Activated naive CD8-positive, alpha-beta T cell treated with anti-CD3 and anti-CD28 coated beads, Interleukin-2, amount 50 U/mL, for 24 hours (primary cell): ENCODE results near the gene ASPSCR1.
A peak's percentile ranks its signal among the peaks of the same experiment; 100 is the strongest.

ENCODE experiments used
- ATAC-seq: fragments of 150-1000 bp; cut with Tn5 transposase; one replicate; pipeline ENCODE4 v1.10.0; 2021
- DNase-seq: peaks from one replicate; pipeline ENCODE4 v3.0.0; 2021
- H3K27ac Mint-ChIP-seq: one replicate; pipeline ENCODE4 v1.8.0; 2021; ENCODE audit warnings: mild to moderate bottlenecking, mixed read lengths
- H3K27me3 Mint-ChIP-seq: one replicate; pipeline ENCODE4 v1.8.0; 2021; ENCODE audit warnings: mixed read lengths
- H3K36me3 Mint-ChIP-seq: one replicate; pipeline ENCODE4 v1.8.0; 2021; ENCODE audit warnings: low read depth, mixed read lengths
- H3K4me1 Mint-ChIP-seq: one replicate; pipeline ENCODE4 v1.8.0; 2021; ENCODE audit warnings: mixed read lengths
- H3K4me3 Mint-ChIP-seq: one replicate; pipeline ENCODE4 v1.8.0; 2021; ENCODE audit warnings: mild to moderate bottlenecking, moderate library complexity, mixed read lengths
- H3K9me3 Mint-ChIP-seq: one replicate; pipeline ENCODE4 v1.8.0; 2021; ENCODE audit warnings: mixed read lengths

Gene ASPSCR1

DNA sequence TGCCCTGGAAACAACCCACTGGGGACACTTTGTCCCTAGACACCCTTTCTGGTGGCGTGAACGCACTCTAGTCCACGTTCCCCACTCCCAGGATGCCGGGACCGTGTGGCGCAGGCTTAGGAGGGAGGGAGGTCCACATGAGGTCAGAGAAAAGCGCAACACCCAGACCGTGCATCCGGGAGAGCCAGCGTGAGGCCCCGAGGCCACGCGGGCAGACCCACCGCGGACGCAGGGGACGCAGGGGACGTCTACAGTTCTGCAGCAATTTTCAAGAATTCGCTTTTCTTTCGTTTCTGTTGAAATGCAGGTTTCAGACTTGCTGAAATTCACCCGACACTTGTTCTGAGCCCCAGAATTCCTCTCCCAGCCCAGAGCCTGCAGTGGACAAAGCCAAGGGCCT, 69.5 kb downstream of the ASPSCR1 start:
- Mint-ChIP-seq H3K9me3 (no peaks in the 10 kb centered on the region), H3K4me3 (no peak overlapping the region), H3K4me1 (peaks cover 7% of the 10 kb centered on the region), H3K27ac (no peak overlapping the region), H3K36me3 (no peaks in the 10 kb centered on the region), H3K27me3 (no peaks in the 10 kb centered on the region)
- DNase-seq (no peak), ATAC-seq (no peak)

DNA sequence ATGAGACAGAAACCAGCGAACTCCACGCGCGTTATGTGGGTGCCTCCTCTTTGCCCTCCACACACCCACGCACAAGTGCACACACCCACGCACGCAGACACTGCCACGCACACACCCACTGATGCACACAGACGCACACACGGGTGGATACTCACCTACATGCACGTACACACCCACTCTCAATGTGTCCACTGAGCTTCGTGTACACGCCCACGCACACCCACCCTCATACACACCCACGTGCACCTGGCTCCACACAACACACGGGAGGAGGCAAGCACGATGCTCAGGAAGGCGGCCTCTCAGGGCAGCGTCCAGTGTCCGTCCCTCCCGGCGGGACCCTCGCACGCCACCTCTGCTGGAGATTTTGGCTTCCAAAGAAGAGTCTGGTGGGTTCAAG, 70.0 kb downstream of the ASPSCR1 start:
- Mint-ChIP-seq H3K27ac (no peak overlapping the region), H3K36me3 (no peaks in the 10 kb centered on the region), H3K4me3 (no peak overlapping the region), H3K4me1 (peaks cover 7% of the 10 kb centered on the region), H3K9me3 (no peaks in the 10 kb centered on the region), H3K27me3 (no peaks in the 10 kb centered on the region)
- DNase-seq: no peak
- ATAC-seq: no peak

DNA sequence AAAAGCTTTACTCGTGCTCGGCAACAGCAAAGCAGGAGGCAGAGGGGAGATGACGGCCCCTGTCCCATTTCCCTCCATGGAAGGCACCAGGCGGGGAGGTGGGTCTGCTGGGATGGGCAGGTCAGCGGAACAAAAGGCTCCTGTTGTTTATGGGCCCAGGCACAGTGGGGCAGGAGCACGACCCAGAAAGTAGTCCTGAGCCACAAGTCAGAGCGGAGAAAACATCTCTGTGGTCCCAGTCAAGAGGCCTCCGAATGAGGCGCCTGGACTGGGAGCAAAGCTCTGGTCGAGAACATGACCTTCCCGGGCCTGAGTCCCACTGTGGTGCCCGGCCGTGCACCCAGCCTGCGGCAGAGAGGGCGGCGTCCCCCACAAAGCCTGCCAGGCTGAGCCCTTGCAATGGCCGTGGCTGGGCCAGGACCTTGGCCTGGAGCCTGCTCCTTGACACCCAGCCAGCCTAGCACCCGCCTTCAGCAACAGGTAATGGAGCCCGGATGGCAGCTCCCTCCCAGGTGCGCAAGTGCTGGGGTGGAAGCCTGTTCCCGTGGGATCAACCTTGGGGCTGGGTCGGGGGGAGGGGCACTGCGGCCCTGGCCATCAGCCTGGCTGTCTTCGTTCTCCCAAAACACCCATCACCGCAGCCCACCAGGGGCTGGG, 70.6 kb downstream of the ASPSCR1 start:
- H3K9me3 Mint-ChIP-seq: no peaks in the 10 kb centered on the region
- no peak for DNase-seq
- no peaks in the 10 kb centered on the region for H3K36me3 Mint-ChIP-seq
- H3K4me3 Mint-ChIP-seq: no peak overlapping the region
- H3K27ac Mint-ChIP-seq: no peak overlapping the region
- H3K27me3 Mint-ChIP-seq: no peaks in the 10 kb centered on the region
- no peak for ATAC-seq
- H3K4me1 Mint-ChIP-seq: peaks cover 11% of the 10 kb centered on the region

DNA sequence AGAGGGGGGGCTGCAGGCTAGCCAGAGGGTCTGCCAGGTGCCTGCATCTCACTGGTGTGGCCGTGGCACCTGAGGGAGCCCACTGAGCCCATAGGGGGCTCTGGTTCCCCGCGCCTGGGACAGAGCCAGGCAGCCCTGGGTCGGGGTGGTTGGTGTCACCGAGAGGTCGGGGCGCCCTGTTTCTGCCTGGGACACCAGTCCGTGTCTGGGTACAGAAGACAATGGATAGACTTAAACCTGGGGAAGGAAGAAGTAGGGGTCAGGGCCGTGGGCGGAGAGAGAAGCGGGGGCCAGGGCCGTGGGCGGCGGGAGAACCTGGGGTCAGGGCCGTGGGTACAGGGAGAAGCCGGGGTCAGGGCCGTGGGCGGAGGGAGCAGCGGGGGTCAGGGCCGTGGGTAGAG, 71.1 kb downstream of the ASPSCR1 start:
- Mint-ChIP-seq H3K27ac (no peak overlapping the region), H3K4me3 (no peak overlapping the region), H3K27me3 (no peaks in the 10 kb centered on the region), H3K4me1 (peaks cover 16% of the 10 kb centered on the region), H3K36me3 (no peaks in the 10 kb centered on the region), H3K9me3 (no peaks in the 10 kb centered on the region)
- DNase-seq (no peak), ATAC-seq (no peak)

DNA sequence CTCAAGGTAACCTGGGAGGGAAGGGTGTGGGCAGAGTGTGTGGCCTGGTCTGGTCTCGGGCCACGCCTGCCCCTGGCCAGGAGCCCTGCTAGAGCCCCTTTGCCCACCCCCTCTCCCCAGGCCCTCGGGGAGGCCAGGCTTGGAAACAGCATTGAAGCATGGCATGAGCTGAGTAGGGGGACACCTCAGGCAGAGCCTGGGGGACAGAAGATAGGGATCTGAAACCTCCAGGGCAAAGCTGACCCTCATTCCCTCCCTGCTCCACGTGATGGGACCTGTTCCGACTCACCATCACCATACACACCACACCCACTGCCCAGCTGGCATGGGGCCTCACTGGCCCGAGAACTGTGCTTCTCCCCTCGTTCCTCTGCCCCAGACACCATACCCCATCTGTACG, 71.7 kb downstream of the ASPSCR1 start:
- H3K4me3 Mint-ChIP-seq: no peak overlapping the region
- no peak for DNase-seq
- H3K9me3 Mint-ChIP-seq: no peaks in the 10 kb centered on the region
- H3K4me1 Mint-ChIP-seq: peaks cover 18% of the 10 kb centered on the region
- no peak overlapping the region for H3K27ac Mint-ChIP-seq
- H3K27me3 Mint-ChIP-seq: no peaks in the 10 kb centered on the region
- no peak for ATAC-seq
- H3K36me3 Mint-ChIP-seq: no peaks in the 10 kb centered on the region

DNA sequence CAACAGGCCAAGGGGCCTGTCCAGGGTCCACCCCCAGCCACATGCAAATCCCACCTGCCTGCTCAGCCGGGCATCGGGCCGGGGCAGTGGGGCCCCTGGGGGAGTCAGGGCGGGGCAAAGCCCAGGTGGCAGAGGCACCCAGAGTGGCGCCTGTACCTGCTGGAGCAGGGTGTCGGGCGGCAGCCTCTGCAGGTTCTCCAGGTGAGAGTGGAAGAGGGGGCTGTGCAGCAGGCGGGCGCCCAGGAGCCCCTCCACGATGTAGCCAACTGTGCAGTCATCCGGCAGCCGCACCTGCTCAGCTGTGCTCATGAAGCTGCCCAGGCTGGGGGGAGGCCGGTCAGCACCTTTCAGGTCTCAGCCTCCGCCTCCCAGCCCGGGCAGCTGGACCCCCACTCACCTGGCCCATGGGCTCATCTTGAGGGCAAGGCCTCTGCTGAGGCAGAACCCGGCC, 72.1 kb downstream of the ASPSCR1 start:
- ATAC-seq (no peak), DNase-seq (no peak)
- peaks cover 18% of the 10 kb centered on the region for H3K4me1 Mint-ChIP-seq
- no peak overlapping the region for H3K4me3 Mint-ChIP-seq
- no peaks in the 10 kb centered on the region for H3K36me3 Mint-ChIP-seq
- no peaks in the 10 kb centered on the region for H3K27me3 Mint-ChIP-seq
- H3K27ac Mint-ChIP-seq: no peak overlapping the region
- H3K9me3 Mint-ChIP-seq: no peaks in the 10 kb centered on the region

DNA sequence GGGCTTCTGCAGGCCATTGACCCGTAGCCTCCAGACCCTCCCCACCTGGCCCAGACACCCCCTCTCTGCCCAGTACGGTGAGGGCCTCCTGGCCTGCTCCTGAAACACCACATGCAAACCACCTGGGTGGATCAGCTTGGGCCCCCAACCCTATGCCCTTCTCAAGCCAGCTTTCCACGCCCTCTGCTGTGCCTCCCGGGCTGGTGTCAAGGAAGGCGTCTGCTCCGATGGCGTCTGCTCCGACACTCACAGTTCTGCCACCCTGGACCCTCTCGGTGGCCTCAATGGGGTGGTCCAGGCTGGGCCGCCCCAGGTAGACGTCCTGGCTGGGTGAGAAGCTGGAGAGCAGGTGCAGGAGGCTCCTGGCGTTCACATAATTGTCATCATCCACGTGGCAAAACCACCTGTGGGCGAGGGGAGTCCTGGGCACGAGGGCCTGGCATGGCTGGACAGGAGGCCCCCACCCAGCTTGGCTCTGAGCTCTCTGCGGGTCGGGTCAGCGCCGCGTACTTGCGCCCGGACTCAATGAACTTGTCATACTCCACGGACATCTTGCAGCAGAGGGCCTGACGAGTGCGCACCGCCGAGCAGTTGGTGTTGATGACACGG, 72.8 kb downstream of the ASPSCR1 start:
- H3K4me3 Mint-ChIP-seq: peak overlapping the region; percentile 77
- H3K27me3 Mint-ChIP-seq: no peaks in the 10 kb centered on the region
- H3K9me3 Mint-ChIP-seq: no peaks in the 10 kb centered on the region
- peaks cover 18% of the 10 kb centered on the region for H3K4me1 Mint-ChIP-seq
- ATAC-seq: no peak
- DNase-seq: no peak
- no peaks in the 10 kb centered on the region for H3K36me3 Mint-ChIP-seq
- H3K27ac Mint-ChIP-seq: no peak overlapping the region

DNA sequence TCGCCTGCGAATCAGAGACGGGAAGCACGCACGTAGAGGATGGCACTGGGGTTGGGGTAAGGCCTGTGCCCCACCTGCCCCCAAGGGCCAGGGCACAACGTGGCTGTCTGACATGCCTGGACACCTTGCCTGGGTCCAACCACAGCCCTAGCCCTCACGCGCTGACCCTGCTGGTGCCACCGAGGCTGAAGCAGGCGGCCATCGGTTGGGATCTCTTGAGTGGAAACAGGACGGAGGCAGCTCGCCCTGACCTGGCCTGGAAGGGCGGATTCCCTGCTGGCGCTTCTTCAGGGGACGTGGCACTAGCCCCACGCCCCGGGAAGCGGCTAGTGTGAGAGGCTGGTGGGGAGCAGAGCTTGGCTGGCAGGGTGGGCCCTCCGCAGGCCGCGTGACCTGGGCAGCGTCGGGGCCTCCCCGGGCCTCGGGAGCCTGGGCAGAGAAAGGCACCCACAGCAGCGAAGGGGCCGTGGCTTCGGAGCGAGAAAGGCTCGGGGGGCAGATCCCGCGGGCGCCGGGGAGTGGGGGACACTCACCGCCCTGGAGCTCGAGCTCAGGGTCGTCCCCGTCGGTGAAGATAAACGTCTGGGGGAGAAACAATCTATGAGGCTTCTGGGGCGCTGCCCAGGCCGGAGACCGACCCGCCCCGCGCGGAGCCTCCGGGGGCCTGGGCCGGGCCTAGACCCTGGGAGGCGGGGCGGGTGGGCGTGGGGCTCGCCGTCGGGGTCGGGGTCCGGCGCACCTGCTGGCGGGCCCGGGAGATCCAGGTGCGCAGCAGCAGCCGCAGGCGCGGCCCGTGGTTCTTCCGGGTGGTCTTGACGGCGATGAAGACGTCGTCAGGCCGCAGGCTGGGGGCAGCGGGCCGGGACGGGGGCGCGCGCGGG, 73.6 kb downstream of the ASPSCR1 start:
- peak overlapping the region; percentile 77 for H3K4me3 Mint-ChIP-seq
- no peaks in the 10 kb centered on the region for H3K9me3 Mint-ChIP-seq
- DNase-seq: no peak
- H3K4me1 Mint-ChIP-seq: peaks cover 18% of the 10 kb centered on the region
- H3K27ac Mint-ChIP-seq: peak overlapping the region; percentile 39
- ATAC-seq: no peak
- H3K36me3 Mint-ChIP-seq: peaks cover under 1% of the 10 kb centered on the region
- H3K27me3 Mint-ChIP-seq: no peaks in the 10 kb centered on the region

DNA sequence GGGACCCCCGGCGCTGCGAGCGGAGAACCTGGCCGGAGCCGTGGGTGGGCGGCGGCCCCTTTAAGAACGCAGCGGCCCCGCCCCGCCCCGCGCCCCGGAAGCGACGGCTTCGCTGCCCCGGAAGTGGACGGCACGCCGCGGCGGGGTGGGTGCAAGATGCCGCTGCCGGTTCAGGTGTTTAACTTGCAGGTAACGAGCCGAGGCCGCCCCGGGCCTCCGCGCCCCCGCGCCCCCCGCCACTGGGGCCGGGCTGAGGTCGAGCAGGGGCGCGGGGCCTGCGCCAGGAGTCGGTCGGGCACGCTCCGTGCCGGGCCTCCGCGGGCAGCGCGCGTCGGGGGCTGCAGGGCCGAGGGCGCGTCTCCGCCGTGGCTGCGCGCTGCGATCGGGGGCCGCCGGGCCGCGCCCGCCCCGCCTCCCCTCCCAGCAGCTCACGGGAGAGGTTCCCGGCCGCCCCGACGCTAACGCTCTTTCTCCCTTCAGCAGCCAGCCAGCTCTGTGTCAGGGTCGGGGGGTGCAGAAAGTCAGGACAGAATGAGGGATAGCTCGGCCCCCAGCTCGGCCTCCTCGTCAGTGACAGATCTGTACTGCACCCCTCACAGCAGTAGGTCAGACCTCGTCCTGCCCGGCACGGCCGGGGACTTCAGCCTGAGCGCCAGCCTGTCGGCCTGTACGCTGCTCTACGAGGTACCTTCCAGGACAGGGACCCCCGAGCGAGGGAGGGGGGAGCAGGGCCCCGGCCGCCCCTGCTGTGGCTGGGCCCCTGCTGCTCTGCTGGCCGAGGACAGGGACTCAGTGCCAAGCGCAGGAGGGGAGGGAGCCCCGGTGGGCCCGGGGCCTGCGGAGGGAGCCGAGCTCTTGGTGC, 74.6 kb downstream of the ASPSCR1 start, which contains the start of the genes GPS1 and RFNG:
TSS of gene GPS1 (plus strand) at position 123 of the 862 bp plus-strand sequence. CDS start at position 157, 34 bp downstream.
TSS of gene RFNG (minus strand) at position 36 of the 862 bp plus-strand sequence. CDS start 45 bp downstream, outside the sequence.
- peak; percentile 91 for DNase-seq
- no peaks in the 10 kb centered on the region for H3K9me3 Mint-ChIP-seq
- no peaks in the 10 kb centered on the region for H3K27me3 Mint-ChIP-seq
- H3K36me3 Mint-ChIP-seq: peaks cover 2% of the 10 kb centered on the region
- H3K4me3 Mint-ChIP-seq: peak within 1 kb of the TSS; percentile 81
- peaks cover 18% of the 10 kb centered on the region for H3K4me1 Mint-ChIP-seq
- H3K27ac Mint-ChIP-seq: peak within 1 kb of the TSS; percentile 46
- ATAC-seq: peak; percentile 76

DNA sequence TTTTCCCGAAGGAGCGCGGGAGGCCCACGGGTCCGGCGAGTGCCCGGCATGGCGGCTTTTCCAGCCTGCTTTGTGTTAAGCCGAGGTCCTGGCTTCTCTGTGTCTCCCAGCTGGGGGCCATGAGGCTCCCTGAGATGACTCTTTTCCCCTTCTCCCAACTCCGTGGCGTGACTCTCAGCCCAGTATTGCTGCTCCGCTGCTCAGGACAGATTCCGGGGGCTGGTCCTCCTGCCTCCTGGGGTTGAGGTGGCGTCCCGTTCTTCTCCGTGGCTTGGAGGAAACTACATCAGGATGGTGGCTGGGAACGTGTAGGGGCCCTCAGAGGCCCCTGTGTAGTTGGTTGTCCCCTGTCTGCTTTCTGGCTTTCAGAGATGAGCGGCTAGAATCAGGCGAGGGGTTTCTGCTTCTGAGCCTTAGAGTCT, 75.2 kb downstream of the ASPSCR1 start:
- Mint-ChIP-seq H3K4me1 (peaks cover 18% of the 10 kb centered on the region), H3K36me3 (peaks cover 2% of the 10 kb centered on the region), H3K4me3 (peak overlapping the region; percentile 81), H3K27ac (peak overlapping the region; percentile 46), H3K27me3 (no peaks in the 10 kb centered on the region), H3K9me3 (no peaks in the 10 kb centered on the region)
- DNase-seq: no peak
- ATAC-seq: no peak

DNA sequence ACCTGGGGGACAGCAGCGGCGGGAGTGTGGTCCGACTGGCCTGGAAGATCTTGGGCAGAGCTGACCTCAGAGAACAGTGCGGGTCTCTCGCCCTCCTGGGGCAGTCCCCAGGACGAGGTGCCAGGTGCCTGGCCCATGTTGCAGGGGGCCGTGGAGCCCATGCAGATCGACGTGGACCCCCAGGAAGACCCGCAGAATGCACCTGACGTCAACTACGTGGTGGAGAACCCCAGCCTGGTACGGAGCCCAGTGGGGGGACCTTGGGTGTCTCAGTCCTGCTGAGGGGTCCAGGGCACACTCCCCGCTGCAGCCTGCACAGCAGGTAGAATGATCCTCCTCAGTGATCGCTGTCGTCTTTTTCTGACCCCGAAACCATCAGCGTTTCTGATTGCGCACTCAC, 75.7 kb downstream of the ASPSCR1 start:
- Mint-ChIP-seq H3K36me3 (peaks cover 5% of the 10 kb centered on the region), H3K9me3 (no peaks in the 10 kb centered on the region), H3K4me1 (peaks cover 18% of the 10 kb centered on the region), H3K27me3 (no peaks in the 10 kb centered on the region), H3K27ac (peak overlapping the region; percentile 39), H3K4me3 (peak overlapping the region; percentile 81)
- no peak for ATAC-seq
- no peak for DNase-seq

DNA sequence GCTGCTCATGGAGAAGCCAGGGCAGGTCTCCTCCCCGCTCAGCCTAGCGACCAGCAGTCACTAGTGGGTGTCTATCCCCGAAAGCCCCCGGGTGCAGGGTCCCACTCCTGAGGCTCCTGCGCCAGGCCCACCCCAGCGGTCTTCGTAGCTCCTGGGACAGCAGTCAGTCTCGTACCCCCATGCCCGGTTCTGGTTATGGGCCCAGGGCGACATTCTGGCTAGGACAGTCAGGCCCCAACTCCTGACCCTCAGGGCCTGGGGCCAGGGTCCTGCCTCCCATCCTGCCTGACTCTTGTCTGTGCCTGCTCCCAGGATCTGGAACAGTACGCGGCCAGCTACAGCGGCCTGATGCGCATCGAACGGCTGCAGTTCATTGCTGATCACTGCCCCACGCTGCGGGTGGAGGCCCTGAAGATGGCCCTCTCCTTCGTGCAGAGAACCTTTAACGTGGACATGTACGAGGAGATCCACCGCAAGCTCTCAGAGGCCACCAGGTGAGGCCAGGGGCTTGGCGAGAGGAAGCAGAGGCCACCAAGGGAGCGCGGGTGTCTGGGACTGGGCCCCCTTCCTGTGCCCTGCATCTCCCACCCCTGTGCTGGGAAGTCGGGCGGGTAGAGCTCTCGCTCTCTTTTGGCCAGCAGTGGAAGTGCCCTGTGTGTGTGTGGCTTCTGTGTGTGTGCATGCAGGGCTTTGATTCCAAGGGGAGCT, 76.3 kb downstream of the ASPSCR1 start:
- Mint-ChIP-seq H3K27me3 (no peaks in the 10 kb centered on the region), H3K9me3 (no peaks in the 10 kb centered on the region), H3K4me3 (peak overlapping the region; percentile 81), H3K36me3 (peaks cover 5% of the 10 kb centered on the region), H3K27ac (peak overlapping the region; percentile 39), H3K4me1 (peaks cover 18% of the 10 kb centered on the region)
- ATAC-seq: no peak
- DNase-seq: no peak

DNA sequence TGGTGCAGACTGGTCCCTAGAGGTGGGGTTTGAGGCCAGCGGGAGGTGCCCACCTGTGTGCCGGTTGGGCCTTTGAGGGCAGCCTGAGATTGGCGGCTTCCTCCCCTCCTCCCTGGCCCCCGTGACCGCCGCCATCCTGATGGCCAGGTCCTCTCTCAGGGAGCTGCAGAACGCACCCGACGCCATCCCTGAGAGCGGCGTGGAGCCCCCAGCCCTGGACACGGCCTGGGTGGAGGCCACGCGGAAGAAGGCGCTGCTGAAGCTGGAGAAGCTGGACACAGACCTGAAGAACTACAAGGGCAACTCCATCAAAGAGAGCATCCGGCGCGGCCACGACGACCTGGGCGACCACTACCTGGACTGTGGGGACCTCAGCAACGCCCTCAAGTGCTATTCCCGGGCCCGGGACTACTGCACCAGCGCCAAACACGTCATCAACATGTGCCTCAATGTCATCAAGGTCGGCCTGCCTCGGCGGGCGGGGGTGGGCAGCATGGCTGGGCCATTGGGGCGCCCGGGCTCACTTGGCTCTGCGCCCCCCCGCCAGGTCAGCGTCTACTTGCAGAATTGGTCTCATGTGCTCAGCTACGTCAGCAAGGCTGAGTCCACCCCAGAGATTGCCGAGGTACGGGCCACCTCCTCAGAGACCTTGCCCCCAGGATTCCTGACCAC, 77.1 kb downstream of the ASPSCR1 start:
- Mint-ChIP-seq H3K4me1 (peaks cover 18% of the 10 kb centered on the region), H3K9me3 (no peaks in the 10 kb centered on the region), H3K36me3 (peaks cover 5% of the 10 kb centered on the region), H3K27ac (no peak overlapping the region), H3K27me3 (no peaks in the 10 kb centered on the region), H3K4me3 (no peak overlapping the region)
- ATAC-seq (no peak), DNase-seq (no peak)
